Hippocampal formation (tissue), 2 donors: ENCODE results near the gene BAG1.

ENCODE experiments used
- DNase-seq, 2 donors: peaks; one replicate each; lab custom pipeline; 2025; lab: John Stamatoyannopoulos, UW

Gene BAG1

GRCh38 chr9:33242609-33243134, 21.8 kb downstream of the BAG1 start:
- DNase-seq: no peak

- no peak for DNase-seq
Observed at GRCh38 chr9:33241298-33241697, 23.2 kb downstream of the BAG1 start.

GRCh38 chr9:33239921-33240320, 24.6 kb downstream of the BAG1 start, which contains the start of gene SPINK4:
SPINK4 (plus strand) TSS chr9:33240167; CDS start chr9:33240209, 42 bp downstream.
- no peak for DNase-seq

- DNase-seq: no peak
Observed at GRCh38 chr9:33236571-33236970, 27.9 kb downstream of the BAG1 start.

- DNase-seq: no peak
Observed at GRCh38 chr9:33234511-33235467, 29.7 kb downstream of the BAG1 start.

- DNase-seq: no peak
Observed at GRCh38 chr9:33233626-33234342, 30.7 kb downstream of the BAG1 start.

- DNase-seq: no peak
Observed at GRCh38 chr9:33232815-33233214, 31.7 kb downstream of the BAG1 start.

GRCh38 chr9:33231623-33231942, 32.9 kb downstream of the BAG1 start:
- no peak for DNase-seq

- DNase-seq: no peak
Observed at GRCh38 chr9:33230756-33231622, 33.5 kb downstream of the BAG1 start.

GRCh38 chr9:33229359-33230114, 35.0 kb downstream of the BAG1 start:
- DNase-seq: no peak

GRCh38 chr9:33228606-33229005, 35.9 kb downstream of the BAG1 start:
- no peak for DNase-seq

GRCh38 chr9:33227741-33228140, 36.8 kb downstream of the BAG1 start:
- DNase-seq: no peak

- DNase-seq: no peak
Observed at GRCh38 chr9:33227008-33227398, 37.5 kb downstream of the BAG1 start.

GRCh38 chr9:33225319-33226147, 39.0 kb downstream of the BAG1 start:
- DNase-seq: peak; percentile 25 to 70

GRCh38 chr9:33223696-33224095, 40.8 kb downstream of the BAG1 start:
- no peak for DNase-seq

- DNase-seq: no peak
Observed at GRCh38 chr9:33222031-33222430, 42.5 kb downstream of the BAG1 start.

- no peak for DNase-seq
Observed at GRCh38 chr9:33221568-33221884, 43.0 kb downstream of the BAG1 start.

- no peak for DNase-seq
Observed at GRCh38 chr9:33220681-33221567, 43.6 kb downstream of the BAG1 start.

- DNase-seq: no peak
Observed at GRCh38 chr9:33211695-33212393, 52.7 kb downstream of the BAG1 start.
